ENCODE measurements around the gene CALU.

CALU gene

DNA sequence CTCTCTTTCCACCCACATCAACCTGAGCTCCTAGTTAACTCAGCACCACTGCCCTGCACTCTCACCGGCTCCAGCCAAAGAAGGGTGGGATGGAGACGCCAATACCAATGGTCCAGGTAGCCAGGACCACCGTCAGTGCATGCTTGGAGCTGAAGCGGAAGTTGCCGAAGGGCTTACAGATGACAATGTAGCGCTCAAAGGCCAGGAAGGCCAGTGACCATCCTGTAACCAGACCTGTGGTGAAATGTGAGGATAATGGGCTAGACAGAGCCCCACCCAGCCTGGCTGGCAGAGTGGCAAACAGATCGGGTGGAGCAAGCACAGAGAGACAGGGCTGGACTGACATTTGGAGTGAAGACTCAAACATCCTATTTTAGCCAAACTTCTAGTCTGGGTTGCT, 35.8 kb downstream of the CALU start:
- DNase-seq (ENCODE audit: low read depth), result no peak
- TF ChIP-seq, protein P1, sequence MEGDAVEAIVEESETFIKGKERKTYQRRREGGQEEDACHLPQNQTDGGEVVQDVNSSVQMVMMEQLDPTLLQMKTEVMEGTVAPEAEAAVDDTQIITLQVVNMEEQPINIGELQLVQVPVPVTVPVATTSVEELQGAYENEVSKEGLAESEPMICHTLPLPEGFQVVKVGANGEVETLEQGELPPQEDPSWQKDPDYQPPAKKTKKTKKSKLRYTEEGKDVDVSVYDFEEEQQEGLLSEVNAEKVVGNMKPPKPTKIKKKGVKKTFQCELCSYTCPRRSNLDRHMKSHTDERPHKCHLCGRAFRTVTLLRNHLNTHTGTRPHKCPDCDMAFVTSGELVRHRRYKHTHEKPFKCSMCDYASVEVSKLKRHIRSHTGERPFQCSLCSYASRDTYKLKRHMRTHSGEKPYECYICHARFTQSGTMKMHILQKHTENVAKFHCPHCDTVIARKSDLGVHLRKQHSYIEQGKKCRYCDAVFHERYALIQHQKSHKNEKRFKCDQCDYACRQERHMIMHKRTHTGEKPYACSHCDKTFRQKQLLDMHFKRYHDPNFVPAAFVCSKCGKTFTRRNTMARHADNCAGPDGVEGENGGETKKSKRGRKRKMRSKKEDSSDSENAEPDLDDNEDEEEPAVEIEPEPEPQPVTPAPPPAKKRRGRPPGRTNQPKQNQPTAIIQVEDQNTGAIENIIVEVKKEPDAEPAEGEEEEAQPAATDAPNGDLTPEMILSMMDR (IDR thresholded peaks at IDR 0.05; ENCODE audit: control insufficient read depth, insufficient read depth, low read depth, low read length, missing control alignments), result no peak
- no peak overlapping the region for H3K4me3 ChIP-seq (ENCODE audit: control insufficient read depth, low read depth, low read length)

DNA sequence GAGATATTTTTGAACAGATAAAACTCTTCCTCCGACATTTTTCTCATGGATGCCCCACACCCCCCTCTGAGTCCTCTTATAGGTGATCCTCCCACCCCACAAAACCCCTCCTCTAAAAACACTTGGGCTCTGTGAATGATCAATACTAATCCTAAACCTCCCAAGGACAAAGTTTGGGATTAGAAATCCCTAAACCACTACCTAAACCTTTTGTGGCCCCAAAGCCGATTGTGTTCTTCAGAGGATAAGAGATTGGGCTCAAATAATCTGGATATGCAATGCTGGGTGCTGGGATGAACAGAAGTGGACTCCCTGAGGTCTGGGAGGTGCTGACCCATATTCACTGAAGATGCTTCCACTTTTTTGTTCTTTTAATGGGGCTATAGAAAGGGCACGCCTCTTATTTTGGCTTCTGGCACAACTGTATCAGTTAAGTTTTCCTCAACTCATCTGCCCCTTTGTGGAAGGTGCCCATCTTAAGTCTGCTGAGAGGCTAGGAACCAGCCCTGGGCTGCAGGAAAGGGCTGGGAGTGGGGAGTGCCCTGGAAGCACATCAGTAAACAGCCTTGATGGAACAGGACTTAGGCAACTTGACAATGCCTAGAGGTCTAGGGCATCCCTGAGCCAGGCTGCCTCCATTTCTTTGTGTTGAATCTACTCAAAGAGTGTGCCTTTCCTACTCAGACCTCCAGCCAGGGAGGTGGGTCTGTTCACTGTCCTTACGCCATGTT, 36.8 kb downstream of the CALU start, which contains the start of gene OPN1SW:
Gene OPN1SW, minus strand, starts transcription at position 51 of the 731 bp plus-strand sequence. Its CDS starts 13 bp downstream, at position 38.
- no peak for DNase-seq (ENCODE audit: low read depth)
- TF ChIP-seq, protein P1 (IDR thresholded peaks at IDR 0.05; ENCODE audit: control insufficient read depth, insufficient read depth, low read depth, low read length, missing control alignments), result no peak
- no peak within 1 kb of the TSS for H3K4me3 ChIP-seq (ENCODE audit: control insufficient read depth, low read depth, low read length)

DNA sequence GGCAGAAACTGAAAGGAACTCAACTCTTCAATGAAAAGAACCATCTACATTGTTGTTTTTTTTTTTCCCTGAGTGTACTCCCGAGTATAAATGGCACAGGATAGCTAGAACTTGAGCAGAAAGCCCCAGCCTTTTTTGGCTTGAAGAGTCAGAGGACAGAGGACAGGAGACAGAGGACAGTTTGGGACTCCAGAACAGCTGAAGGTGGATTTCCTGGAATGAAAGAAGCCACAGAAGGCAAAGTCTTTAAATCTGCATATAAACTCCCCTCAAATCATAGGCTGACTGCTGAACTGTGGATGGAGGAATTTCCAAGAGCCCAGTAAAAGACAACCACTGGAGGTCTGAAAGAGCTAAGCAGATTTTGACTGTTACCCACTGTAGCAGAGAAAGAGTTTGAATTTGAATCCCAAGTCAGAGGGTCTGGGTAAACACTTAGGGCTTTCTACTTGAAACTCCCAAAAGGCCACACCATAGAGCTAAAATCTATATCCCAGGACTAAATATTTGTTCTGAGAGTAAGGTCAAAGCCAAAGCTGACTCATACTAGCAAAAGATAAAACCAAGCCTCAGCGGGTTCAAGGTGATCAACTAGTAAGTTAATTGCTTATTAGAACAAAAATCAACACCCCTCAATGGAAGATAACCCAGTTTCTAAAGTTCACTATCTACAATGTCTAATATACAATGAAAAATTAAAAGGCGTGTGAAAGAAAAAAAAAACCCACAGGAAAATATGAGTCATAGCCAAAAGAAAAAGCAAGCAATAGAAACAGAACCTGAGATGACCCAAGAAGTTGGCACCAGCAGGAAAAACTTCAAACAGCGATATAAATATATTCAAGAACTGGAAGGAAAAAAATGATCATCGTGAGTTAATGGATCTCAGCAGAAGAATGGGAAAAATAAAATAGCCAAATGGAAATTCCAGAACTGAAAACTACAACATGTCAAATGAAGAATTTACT, 38.3 kb downstream of the CALU start:
- no peak overlapping the region for H3K4me3 ChIP-seq (ENCODE audit: control insufficient read depth, low read depth, low read length)
- DNase-seq (ENCODE audit: low read depth), result no peak
- TF ChIP-seq, protein P1 (IDR thresholded peaks at IDR 0.05; ENCODE audit: control insufficient read depth, insufficient read depth, low read depth, low read length, missing control alignments), result no peak

DNA sequence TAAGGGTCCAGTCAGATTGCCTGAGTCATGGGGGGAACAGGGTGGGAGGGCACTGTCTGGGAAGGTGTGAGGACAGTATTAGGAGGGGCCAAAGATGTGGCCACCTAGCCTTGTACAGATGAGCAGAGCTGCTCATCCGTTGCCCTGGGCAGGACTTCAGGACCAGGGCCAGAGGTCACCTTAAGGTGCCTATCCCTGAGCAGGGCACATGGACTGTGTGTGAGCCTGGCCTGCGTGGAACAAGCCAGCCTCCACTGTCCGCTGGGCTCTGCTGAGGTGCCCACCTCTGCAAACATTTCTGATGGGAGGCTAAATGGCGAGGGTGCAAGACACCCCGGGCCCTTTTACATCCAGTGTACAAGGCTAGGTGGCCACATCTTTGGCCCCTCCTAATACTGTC, 39.8 kb downstream of the CALU start:
- DNase-seq (ENCODE audit: low read depth), result no peak
- H3K4me3 ChIP-seq (ENCODE audit: control insufficient read depth, low read depth, low read length), result no peak overlapping the region
- TF ChIP-seq, protein P1 (IDR thresholded peaks at IDR 0.05; ENCODE audit: control insufficient read depth, insufficient read depth, low read depth, low read length, missing control alignments), result no peak

DNA sequence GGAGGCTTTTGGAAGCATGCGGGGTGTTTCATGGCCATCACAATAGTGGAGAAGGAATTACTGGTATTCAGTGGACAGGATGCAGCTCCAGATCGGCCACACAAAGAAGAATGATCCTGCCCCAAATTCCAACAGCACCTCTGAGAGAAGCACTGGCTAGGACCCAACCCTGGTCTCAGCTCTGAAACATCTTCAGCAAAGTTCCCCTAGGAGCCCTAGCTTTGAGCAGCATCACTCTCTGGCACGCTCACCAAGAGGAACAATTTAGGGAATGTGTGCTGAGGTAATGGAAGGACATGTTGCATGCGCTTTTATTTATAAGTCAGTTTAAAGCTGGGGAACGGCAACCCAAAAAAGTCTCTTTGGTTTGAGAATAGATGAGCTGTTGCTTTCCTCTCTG, 42.0 kb downstream of the CALU start:
- DNase-seq (ENCODE audit: low read depth), result peak; percentile 44
- no peak overlapping the region for H3K4me3 ChIP-seq (ENCODE audit: control insufficient read depth, low read depth, low read length)
- TF ChIP-seq, protein P1 (IDR thresholded peaks at IDR 0.05; ENCODE audit: control insufficient read depth, insufficient read depth, low read depth, low read length, missing control alignments), result no peak

DNA sequence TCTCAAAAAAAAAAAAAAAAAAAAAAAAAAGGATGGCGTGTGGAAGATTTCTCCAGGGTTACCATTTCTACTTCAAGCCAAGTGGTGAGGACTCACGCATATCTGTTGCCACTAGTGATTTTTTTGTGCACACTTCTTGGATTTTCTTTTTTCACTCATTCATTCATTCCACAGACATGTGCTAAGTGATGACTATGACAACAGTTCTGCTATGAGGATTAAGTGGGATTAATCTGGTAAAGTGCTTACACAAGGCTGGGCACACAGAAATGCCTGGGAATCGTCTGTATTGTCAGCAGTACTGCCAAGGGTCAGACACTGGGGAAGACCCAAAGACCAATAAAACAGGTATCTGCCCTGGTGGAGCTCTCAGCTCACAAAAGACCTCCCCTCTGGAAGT, 42.7 kb downstream of the CALU start:
- TF ChIP-seq, protein P1 (IDR thresholded peaks at IDR 0.05; ENCODE audit: control insufficient read depth, insufficient read depth, low read depth, low read length, missing control alignments), result no peak
- no peak overlapping the region for H3K4me3 ChIP-seq (ENCODE audit: control insufficient read depth, low read depth, low read length)
- DNase-seq (ENCODE audit: low read depth), result no peak

All from AG09309 (cell line).